AG09319 (cell line): Measurements from ENCODE around the gene C16orf90.

Experiments used
- DNase-seq: peaks from one replicate; pipeline ENCODE4 v3.0.0-alpha.2; 2010; ENCODE audit warnings: low read depth; ENCODE audit errors: extremely low read depth
- CTCF ChIP-seq: IDR thresholded peaks from 2 replicates; pipeline ENCODE4 v1.5.1; 2011; ENCODE audit warnings: low read depth, mild to moderate bottlenecking, inconsistent platforms, low read length, moderate library complexity

Gene C16orf90

GRCh38 chr16:3495176-3495575 is at the start of gene C16orf90:
TSS of gene C16orf90 (minus strand) at chr16:3495489. CDS start at chr16:3495421, 68 bp downstream.
- no peak for TF ChIP-seq CTCF
- DNase-seq: no peak

- DNase-seq: no peak
- TF ChIP-seq CTCF: no peak
These were observed 47.5 kb upstream of the C16orf90 start for GRCh38 chr16:3542601-3543373.

- no peak for TF ChIP-seq CTCF
- no peak for DNase-seq
These were observed 46.4 kb upstream of the C16orf90 start for GRCh38 chr16:3541527-3542155.

GRCh38 chr16:3538222-3538621 is 42.9 kb upstream of the C16orf90 start:
- no peak for DNase-seq
- no peak for TF ChIP-seq CTCF

GRCh38 chr16:3536851-3537250 is 41.6 kb upstream of the C16orf90 start:
- no peak for TF ChIP-seq CTCF

GRCh38 chr16:3536271-3536731 is 41.0 kb upstream of the C16orf90 start:
- no peak for TF ChIP-seq CTCF
- peak; percentile 7 for DNase-seq

More at GRCh38 chr16:3536851-3537250, 41.6 kb upstream of the C16orf90 start:
- no peak for DNase-seq

- no peak for TF ChIP-seq CTCF
These were observed 38.8 kb upstream of the C16orf90 start for GRCh38 chr16:3534126-3534525.

More at GRCh38 chr16:3534126-3534525, 38.8 kb upstream of the C16orf90 start:
- DNase-seq: no peak
